HG03342 (cell line): ENCODE data around the gene HAS3.

Experiments used
- ATAC-seq: cut with Tn5 transposase; IDR thresholded peaks from one replicate; pipeline ENCODE4 v1.9.1; 2021; ENCODE audit warnings: mild to moderate bottlenecking, moderate library complexity; ENCODE audit not compliant: unreplicated experiment

Gene HAS3

DNA sequence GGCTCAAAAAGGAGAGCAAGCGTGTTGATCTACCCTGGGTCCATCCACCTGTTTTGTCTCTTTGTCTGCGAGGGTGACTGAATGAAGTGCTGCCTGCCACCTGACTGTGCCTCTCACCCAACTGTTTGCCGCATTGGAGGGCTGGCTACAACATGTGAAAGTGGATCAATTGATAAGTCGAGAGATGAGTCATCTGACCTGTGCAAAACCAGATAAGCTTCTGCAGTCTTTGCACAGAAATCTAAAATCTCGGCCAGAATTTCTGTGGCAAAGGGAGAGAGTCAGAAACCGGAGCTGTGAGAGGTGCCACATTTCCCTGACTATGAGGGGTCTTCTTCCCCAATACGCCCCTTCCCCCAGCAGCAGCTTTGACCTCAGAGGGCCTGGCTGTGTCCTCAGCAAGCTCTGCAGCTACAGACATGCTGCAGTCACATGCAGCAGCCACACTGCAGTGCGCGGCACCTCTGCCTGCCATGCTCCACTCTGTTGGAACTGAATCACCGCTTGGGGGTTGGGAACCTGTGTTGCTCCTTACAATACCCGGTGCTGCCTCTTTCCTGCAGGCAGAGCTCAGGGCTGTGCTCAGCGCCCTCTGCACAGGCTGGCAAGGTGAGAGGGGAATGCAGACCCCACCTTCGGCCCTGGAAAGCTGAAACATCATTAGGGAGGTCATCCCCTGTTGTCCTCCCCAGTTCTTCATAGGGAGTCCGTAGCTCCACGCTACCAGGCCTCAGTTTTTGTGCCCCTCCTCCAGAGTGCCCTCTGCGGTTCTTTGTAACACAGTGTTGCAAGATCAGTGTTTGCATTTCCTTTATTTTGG lies 16.2 kb upstream of the HAS3 start:
- ATAC-seq, result no peak

DNA sequence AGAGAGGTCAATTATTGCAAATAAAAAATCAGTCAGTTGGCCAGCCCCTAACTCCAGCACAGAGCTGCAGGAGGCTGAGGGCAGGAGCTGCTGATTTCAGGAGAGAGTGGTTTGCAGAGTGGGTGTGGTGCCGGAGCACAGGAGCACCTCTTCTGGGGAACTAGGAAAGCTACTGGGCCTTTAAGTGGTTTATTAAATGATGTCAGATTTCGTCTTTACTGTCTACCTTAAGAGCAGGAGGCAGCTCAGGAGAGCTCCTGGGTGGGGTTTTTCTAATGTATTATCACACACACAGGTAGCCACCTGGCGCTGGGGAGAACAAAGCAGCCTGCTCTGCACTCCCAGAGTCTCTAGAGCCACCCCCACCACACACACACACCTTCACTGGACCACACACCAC lies 11.5 kb upstream of the HAS3 start:
- ATAC-seq, result no peak

- ATAC-seq, result no peak
Observed at GRCh38 chr16:69094501-69094900, 11.0 kb upstream of the HAS3 start.

- ATAC-seq, result no peak
Observed at GRCh38 chr16:69095193-69095592, 10.3 kb upstream of the HAS3 start.

GRCh38 chr16:69100071-69100691 lies 5.3 kb upstream of the HAS3 start:
- no peak for ATAC-seq

- ATAC-seq, result no peak
Observed at GRCh38 chr16:69106491-69107315, 1.2 kb downstream of the HAS3 start.

DNA sequence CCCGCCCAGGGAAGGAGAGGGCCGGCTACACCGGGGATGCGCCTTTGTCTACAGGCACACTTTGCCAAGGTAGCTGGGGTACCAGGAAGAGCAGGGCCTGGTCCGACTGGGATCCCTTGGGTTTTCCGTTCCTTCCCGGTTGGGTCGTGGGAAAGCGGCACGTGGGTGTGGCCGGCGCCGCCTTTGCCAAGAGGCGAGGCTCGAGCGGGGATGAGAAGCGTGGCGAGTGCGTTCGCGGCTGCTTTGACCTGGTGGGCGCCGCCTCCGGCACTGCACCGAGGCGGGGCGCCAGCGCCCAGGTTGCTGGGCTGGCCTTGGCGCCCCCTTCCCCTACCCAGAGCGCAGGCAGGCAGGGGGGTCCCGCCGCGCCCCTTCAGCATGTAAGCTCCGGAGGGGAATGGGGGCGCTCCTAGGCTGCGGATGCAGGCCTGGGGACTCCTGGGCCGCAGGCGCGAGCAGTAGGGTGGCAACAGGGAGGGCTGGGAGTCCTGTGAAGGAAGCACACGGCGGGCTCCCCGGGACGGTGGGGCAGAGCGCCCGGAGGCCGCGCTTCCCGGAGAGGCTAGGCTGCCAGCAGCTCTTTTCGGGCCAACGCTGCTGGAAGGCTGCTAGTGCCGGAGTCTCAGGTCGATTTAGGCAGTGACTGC lies 2.0 kb downstream of the HAS3 start:
- ATAC-seq, result no peak

DNA sequence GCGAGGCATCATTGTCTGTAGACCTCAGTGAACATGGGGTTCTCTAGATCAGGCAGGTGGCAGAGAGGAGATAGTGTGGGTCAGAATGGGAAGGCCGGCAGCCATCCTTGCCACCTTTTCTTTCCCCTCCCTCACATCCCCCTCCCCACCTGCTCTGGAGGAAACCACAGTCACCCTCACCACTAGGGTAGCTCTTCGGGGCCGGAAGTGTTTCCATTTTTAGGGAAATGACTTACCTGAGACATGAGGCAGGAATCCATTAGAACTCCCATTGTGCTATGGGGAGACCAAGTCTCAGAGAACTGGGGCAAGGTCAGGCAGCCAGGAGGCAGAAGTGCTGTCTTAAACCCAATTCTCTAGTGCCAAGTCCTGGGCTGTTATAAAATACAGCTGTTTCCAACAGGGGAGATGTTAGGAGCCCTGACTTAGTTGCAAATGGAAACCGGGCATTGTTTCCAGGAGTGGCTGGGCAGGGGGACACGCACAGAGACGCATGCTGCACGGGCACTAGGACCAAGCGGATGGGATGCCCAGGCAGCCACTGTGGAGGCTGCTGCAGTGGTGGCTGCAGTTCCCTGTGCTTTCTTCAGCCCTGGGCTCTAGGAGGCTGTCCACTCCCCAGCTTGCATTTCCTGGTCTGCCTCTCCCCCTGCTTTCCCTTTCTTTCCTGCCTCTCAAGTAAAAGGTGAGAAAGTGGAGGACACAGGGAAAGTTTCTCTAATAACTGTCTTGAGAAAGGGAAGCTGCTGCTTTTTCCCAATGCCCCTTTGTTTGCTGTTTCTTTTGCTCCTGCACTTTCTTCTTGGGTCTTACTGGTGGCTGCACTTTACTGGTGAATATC lies 2.8 kb downstream of the HAS3 start:
- ATAC-seq, result no peak

DNA sequence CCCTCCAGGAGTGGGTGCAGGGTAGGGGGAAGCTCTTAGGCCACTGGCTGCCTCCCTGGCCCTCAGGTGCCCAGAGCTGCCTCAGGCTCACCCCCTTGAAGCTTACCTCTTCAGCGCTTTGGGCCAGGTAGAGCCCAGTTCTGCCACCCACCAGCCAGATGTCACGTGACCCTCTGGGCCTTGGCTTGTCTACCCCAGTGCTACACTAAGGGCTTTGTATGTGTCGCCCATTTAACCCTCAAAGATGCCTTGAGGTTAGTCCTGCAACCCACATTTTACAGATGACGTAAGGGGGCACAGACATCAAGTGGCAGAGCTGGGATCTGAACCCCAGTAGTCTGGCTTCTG lies 3.4 kb downstream of the HAS3 start:
- no peak for ATAC-seq

DNA sequence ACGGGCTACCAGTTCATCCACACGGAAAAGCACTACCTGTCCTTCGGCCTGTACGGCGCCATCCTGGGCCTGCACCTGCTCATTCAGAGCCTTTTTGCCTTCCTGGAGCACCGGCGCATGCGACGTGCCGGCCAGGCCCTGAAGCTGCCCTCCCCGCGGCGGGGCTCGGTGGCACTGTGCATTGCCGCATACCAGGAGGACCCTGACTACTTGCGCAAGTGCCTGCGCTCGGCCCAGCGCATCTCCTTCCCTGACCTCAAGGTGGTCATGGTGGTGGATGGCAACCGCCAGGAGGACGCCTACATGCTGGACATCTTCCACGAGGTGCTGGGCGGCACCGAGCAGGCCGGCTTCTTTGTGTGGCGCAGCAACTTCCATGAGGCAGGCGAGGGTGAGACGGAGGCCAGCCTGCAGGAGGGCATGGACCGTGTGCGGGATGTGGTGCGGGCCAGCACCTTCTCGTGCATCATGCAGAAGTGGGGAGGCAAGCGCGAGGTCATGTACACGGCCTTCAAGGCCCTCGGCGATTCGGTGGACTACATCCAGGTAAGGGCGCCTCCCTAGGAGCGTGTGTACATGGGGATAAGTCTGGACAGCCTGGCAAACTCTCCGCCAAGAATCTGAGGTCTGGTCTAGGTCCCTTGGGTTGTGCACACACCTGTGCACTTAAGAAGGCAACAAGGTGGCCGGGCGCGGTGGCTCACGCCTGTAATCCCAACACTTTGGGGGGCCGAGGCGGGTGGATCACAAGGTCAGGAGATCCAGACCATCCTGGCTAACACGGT lies 4.2 kb downstream of the HAS3 start:
- no peak for ATAC-seq

DNA sequence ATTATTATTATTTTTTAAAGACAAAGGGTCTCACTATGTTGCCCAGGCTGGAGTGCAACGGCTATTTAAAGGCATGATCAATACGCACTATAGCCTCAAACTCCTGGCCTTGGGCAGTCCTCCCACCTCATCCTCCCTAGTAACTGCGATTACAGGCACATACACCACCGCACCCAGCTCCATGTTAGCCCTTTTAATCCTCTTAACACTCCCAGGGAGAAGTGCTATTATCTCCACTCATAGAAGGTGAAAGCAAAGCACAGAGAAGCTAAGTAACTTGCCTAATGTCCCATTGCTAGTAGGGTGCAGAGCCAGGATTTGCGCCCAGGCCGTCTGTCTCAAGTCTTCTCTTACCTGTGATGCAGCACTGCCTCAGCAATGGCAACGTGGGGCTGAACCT lies 5.0 kb downstream of the HAS3 start:
- no peak for ATAC-seq

GRCh38 chr16:69111216-69111875 lies 5.9 kb downstream of the HAS3 start:
- no peak for ATAC-seq

- ATAC-seq, result no peak
Observed at GRCh38 chr16:69111876-69112230, 6.4 kb downstream of the HAS3 start.

- ATAC-seq, result no peak
Observed at GRCh38 chr16:69112285-69113129, 7.1 kb downstream of the HAS3 start.

GRCh38 chr16:69113216-69113615 lies 7.8 kb downstream of the HAS3 start:
- ATAC-seq, result no peak

DNA sequence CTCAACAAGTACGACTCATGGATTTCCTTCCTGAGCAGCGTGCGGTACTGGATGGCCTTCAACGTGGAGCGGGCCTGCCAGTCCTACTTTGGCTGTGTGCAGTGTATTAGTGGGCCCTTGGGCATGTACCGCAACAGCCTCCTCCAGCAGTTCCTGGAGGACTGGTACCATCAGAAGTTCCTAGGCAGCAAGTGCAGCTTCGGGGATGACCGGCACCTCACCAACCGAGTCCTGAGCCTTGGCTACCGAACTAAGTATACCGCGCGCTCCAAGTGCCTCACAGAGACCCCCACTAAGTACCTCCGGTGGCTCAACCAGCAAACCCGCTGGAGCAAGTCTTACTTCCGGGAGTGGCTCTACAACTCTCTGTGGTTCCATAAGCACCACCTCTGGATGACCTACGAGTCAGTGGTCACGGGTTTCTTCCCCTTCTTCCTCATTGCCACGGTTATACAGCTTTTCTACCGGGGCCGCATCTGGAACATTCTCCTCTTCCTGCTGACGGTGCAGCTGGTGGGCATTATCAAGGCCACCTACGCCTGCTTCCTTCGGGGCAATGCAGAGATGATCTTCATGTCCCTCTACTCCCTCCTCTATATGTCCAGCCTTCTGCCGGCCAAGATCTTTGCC lies 9.0 kb downstream of the HAS3 start:
- no peak for ATAC-seq

DNA sequence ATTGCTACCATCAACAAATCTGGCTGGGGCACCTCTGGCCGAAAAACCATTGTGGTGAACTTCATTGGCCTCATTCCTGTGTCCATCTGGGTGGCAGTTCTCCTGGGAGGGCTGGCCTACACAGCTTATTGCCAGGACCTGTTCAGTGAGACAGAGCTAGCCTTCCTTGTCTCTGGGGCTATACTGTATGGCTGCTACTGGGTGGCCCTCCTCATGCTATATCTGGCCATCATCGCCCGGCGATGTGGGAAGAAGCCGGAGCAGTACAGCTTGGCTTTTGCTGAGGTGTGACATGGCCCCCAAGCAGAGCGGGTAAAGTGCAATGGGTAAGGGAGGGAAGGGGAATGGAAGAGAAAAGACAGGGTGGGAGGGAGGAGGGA lies 9.5 kb downstream of the HAS3 start:
- no peak for ATAC-seq

GRCh38 chr16:69115361-69115760 lies 9.9 kb downstream of the HAS3 start:
- no peak for ATAC-seq
